HG03039 (cell line): ENCODE results near the gene RAB18.
"Not testable (repeated sequence)": the region's sequence is repeated elsewhere in the genome, so short reads cannot be mapped to it uniquely, and the experiment has no call there.

ENCODE experiments used
- ATAC-seq: cut with Tn5 transposase; IDR thresholded peaks from one replicate; pipeline ENCODE4 v1.9.1; 2021; ENCODE audit warnings: mild to moderate bottlenecking, moderate library complexity; ENCODE audit not compliant: unreplicated experiment

RAB18 gene

GRCh38 chr10:27541796-27542729, 38.0 kb downstream of the RAB18 start:
- no peak for ATAC-seq

- no peak for ATAC-seq
These were observed 38.7 kb downstream of the RAB18 start for GRCh38 chr10:27542812-27543211.

- no peak for ATAC-seq
These were observed 42.9 kb downstream of the RAB18 start for GRCh38 chr10:27547047-27547446.

GRCh38 chr10:27547482-27547881, 43.4 kb downstream of the RAB18 start:
- ATAC-seq, result no peak

- no peak for ATAC-seq
These were observed 46.7 kb downstream of the RAB18 start for GRCh38 chr10:27550823-27551222.

- peak; percentile 56 for ATAC-seq
These were observed 54.5 kb downstream of the RAB18 start for GRCh38 chr10:27558612-27559020.

- no peak for ATAC-seq
These were observed 57.2 kb downstream of the RAB18 start for GRCh38 chr10:27561334-27561733.

- no peak for ATAC-seq
These were observed 60.3 kb downstream of the RAB18 start for GRCh38 chr10:27564398-27564797.

GRCh38 chr10:27564880-27565279, 60.8 kb downstream of the RAB18 start:
- ATAC-seq, result no peak

GRCh38 chr10:27568196-27569175, 64.4 kb downstream of the RAB18 start:
- no peak for ATAC-seq

GRCh38 chr10:27569946-27570345, 65.8 kb downstream of the RAB18 start:
- no peak for ATAC-seq

GRCh38 chr10:27577038-27577437, 72.9 kb downstream of the RAB18 start:
- ATAC-seq, result not testable (repeated sequence)

- no peak for ATAC-seq
These were observed 74.2 kb downstream of the RAB18 start for GRCh38 chr10:27578316-27578715.

GRCh38 chr10:27581225-27581624, 77.1 kb downstream of the RAB18 start:
- no peak for ATAC-seq

GRCh38 chr10:27584302-27584701, 80.2 kb downstream of the RAB18 start:
- no peak for ATAC-seq
